GM21447 (cell line): ENCODE results near the gene SLC1A7.

Source experiments
- ATAC-seq: cut with Tn5 transposase; IDR thresholded peaks from one replicate; pipeline ENCODE4 v1.9.1; 2021; ENCODE audit not compliant: unreplicated experiment

Gene SLC1A7

GRCh38 chr1:53092659-53093450 lies 49.6 kb downstream of the SLC1A7 start:
- ATAC-seq, result no peak

- no peak for ATAC-seq
These were observed 50.4 kb downstream of the SLC1A7 start for GRCh38 chr1:53091841-53092645.

- no peak for ATAC-seq
These were observed 52.0 kb downstream of the SLC1A7 start for GRCh38 chr1:53090227-53091147.

GRCh38 chr1:53089478-53090226 lies 52.8 kb downstream of the SLC1A7 start:
- ATAC-seq, result no peak

GRCh38 chr1:53088616-53089300 lies 53.7 kb downstream of the SLC1A7 start:
- ATAC-seq, result no peak

- no peak for ATAC-seq
These were observed 54.8 kb downstream of the SLC1A7 start for GRCh38 chr1:53087332-53088285.

GRCh38 chr1:53086491-53087070 lies 55.9 kb downstream of the SLC1A7 start:
- ATAC-seq, result no peak

- ATAC-seq, result no peak
These were observed 57.0 kb downstream of the SLC1A7 start for GRCh38 chr1:53085405-53085804.

- ATAC-seq, result no peak
These were observed 57.9 kb downstream of the SLC1A7 start for GRCh38 chr1:53084589-53084971.

- no peak for ATAC-seq
These were observed 58.5 kb downstream of the SLC1A7 start for GRCh38 chr1:53083636-53084588.

- no peak for ATAC-seq
These were observed 59.5 kb downstream of the SLC1A7 start for GRCh38 chr1:53082826-53083455.

GRCh38 chr1:53081384-53082066 lies 60.9 kb downstream of the SLC1A7 start:
- ATAC-seq, result no peak

- ATAC-seq, result no peak
These were observed 61.7 kb downstream of the SLC1A7 start for GRCh38 chr1:53080769-53081168.

- ATAC-seq, result no peak
These were observed 62.4 kb downstream of the SLC1A7 start for GRCh38 chr1:53080041-53080440.

GRCh38 chr1:53079251-53079650 lies 63.2 kb downstream of the SLC1A7 start:
- no peak for ATAC-seq
